ENCODE results near the gene TSPAN18. TPM values are rescaled to one million over a fixed set of nuclear protein-coding genes. Genes with fewer than 3 reads are reported as not detected.

TSPAN18 gene
- polyA plus RNA-seq, 1 experiment: 0.98 TPM

- TF ChIP-seq, protein P1, sequence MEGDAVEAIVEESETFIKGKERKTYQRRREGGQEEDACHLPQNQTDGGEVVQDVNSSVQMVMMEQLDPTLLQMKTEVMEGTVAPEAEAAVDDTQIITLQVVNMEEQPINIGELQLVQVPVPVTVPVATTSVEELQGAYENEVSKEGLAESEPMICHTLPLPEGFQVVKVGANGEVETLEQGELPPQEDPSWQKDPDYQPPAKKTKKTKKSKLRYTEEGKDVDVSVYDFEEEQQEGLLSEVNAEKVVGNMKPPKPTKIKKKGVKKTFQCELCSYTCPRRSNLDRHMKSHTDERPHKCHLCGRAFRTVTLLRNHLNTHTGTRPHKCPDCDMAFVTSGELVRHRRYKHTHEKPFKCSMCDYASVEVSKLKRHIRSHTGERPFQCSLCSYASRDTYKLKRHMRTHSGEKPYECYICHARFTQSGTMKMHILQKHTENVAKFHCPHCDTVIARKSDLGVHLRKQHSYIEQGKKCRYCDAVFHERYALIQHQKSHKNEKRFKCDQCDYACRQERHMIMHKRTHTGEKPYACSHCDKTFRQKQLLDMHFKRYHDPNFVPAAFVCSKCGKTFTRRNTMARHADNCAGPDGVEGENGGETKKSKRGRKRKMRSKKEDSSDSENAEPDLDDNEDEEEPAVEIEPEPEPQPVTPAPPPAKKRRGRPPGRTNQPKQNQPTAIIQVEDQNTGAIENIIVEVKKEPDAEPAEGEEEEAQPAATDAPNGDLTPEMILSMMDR (IDR thresholded peaks at IDR 0.05; ENCODE audit: low read depth, low read length): no peak
- no peak for DNase-seq (ENCODE audit: low read depth, low spot score)
- no peak overlapping the region for H3K27ac ChIP-seq (ENCODE audit: low read depth, low read length)
- H3K4me3 ChIP-seq (ENCODE audit: low read depth, low read length): no peak overlapping the region
- POLR2A ChIA-PET: no interaction called here
- no peaks in the 10 kb centered on the region for H3K9me3 ChIP-seq (ENCODE audit: control insufficient read depth, insufficient read depth, low read length)
- H3K27me3 ChIP-seq (ENCODE audit: control insufficient read depth, insufficient read depth, low read length): peaks cover 19% of the 10 kb centered on the region
- CTCF ChIA-PET: no interaction called here
Measured at GRCh38 chr11:44967930-44968496, 241.3 kb downstream of the TSPAN18 start.

- POLR2A ChIA-PET: no interaction called here
- Histone ChIP-seq H3K4me3 (ENCODE audit: low read depth, low read length) (no peak overlapping the region), H3K27ac (ENCODE audit: low read depth, low read length) (no peak overlapping the region), H3K9me3 (ENCODE audit: control insufficient read depth, insufficient read depth, low read length) (no peaks in the 10 kb centered on the region), H3K27me3 (ENCODE audit: control insufficient read depth, insufficient read depth, low read length) (peaks cover 19% of the 10 kb centered on the region)
- DNase-seq (ENCODE audit: low read depth, low spot score): no peak
- TF ChIP-seq, protein P1 (IDR thresholded peaks at IDR 0.05; ENCODE audit: low read depth, low read length): no peak
- CTCF ChIA-PET: no interaction called here
Measured at GRCh38 chr11:44968510-44968909, 241.7 kb downstream of the TSPAN18 start.

- ChIA-PET POLR2A (no interaction called here), CTCF (interaction anchor here (1.1 kb wide), 1 partner anchor 31 kb away, joined by 3 read pairs; no protein-coding TSS in a partner anchor)
- H3K27me3 ChIP-seq (ENCODE audit: control insufficient read depth, insufficient read depth, low read length): peaks cover 11% of the 10 kb centered on the region
- no peak overlapping the region for H3K4me3 ChIP-seq (ENCODE audit: low read depth, low read length)
- no peak for DNase-seq (ENCODE audit: low read depth, low spot score)
- H3K9me3 ChIP-seq (ENCODE audit: control insufficient read depth, insufficient read depth, low read length): no peaks in the 10 kb centered on the region
- TF ChIP-seq, protein P1 (IDR thresholded peaks at IDR 0.05; ENCODE audit: low read depth, low read length): no peak
- H3K27ac ChIP-seq (ENCODE audit: low read depth, low read length): no peak overlapping the region
Measured at GRCh38 chr11:44969651-44970252, 243.0 kb downstream of the TSPAN18 start.

DNA sequence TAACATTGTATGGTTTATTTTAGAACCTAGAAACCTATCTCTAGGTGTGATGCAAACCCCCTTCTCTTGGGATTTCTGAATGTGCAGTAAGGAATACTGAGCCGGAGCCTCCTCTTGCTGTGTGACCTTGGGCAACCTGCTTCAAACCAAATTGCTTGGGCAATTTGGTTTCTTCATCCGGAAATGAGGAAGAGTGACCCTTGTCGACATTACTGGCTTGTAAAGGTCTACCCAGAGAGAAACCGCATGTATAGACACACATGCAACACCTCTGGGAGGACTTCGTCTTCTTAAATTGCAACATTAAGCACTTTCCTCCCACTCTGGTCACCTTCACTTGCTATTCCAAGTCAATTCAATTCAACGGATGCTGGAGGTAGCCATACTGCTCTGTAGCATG, 243.5 kb downstream of the TSPAN18 start:
- no peaks in the 10 kb centered on the region for H3K9me3 ChIP-seq (ENCODE audit: control insufficient read depth, insufficient read depth, low read length)
- peaks cover 9% of the 10 kb centered on the region for H3K27me3 ChIP-seq (ENCODE audit: control insufficient read depth, insufficient read depth, low read length)
- no peak for DNase-seq (ENCODE audit: low read depth, low spot score)
- H3K27ac ChIP-seq (ENCODE audit: low read depth, low read length): no peak overlapping the region
- H3K4me3 ChIP-seq (ENCODE audit: low read depth, low read length): no peak overlapping the region
- ChIA-PET CTCF (no interaction called here), POLR2A (no interaction called here)
- TF ChIP-seq, protein P1 (IDR thresholded peaks at IDR 0.05; ENCODE audit: low read depth, low read length): no peak

DNA sequence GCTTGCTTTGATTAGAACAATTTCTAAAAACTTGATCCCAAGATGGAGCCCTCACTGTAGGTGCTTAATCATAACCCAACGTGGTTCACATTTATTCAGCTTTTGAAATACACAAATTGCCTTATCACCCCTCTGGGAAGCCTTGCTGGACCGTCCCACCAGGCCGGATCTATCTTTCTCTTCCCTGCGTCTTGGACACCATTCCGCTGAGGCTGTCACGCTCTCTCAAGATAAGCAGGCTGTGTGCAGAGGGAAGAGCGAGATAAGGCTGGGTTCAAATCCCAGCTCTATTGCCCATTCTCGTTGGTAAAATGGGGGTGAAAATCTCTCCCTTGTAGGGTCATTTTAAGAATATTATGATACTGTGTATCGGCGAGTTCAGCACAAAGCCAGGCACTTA, 244.4 kb downstream of the TSPAN18 start:
- no peak for DNase-seq (ENCODE audit: low read depth, low spot score)
- TF ChIP-seq, protein P1 (IDR thresholded peaks at IDR 0.05; ENCODE audit: low read depth, low read length): no peak
- Histone ChIP-seq H3K4me3 (ENCODE audit: low read depth, low read length) (no peak overlapping the region), H3K27ac (ENCODE audit: low read depth, low read length) (no peak overlapping the region), H3K27me3 (ENCODE audit: control insufficient read depth, insufficient read depth, low read length) (peaks cover 9% of the 10 kb centered on the region), H3K9me3 (ENCODE audit: control insufficient read depth, insufficient read depth, low read length) (no peaks in the 10 kb centered on the region)
- POLR2A ChIA-PET: no interaction called here
- CTCF ChIA-PET: no interaction called here
